ENCODE data around the gene BTBD17.

BTBD17 gene

DNA sequence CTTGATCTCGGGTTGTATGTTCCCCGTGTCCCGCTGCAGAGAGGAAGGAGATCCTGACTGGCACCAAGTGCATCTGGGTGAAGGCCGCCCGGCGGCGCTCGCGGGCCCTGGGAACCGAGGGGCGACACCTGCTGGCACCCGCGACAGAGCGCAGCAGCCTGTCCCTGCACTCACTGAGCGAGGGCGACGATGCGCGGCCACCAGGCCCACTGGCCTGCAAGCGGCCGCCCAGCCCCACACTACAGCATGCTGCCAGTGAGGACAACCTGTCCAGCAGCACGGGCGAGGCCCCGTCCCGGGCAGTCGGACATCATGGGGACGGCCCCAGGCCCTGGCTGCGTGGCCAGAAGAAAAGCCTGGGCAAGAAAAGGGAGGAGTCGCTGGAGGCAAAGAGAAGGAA lies 7.5 kb downstream of the BTBD17 start:
- H3K4me3 Mint-ChIP-seq = peak overlapping the region in 1 of 2 donors; percentile 48
- H3K9me3 Mint-ChIP-seq = no peaks in the 10 kb centered on the region
- ATAC-seq = peak; percentile 86
- peaks cover 94% of the 10 kb centered on the region for H3K27me3 Mint-ChIP-seq
- H3K4me1 Mint-ChIP-seq = peaks cover 13% of the 10 kb centered on the region
- peak; percentile 69 to 71 for DNase-seq
- no peak overlapping the region for H3K27ac Mint-ChIP-seq

DNA sequence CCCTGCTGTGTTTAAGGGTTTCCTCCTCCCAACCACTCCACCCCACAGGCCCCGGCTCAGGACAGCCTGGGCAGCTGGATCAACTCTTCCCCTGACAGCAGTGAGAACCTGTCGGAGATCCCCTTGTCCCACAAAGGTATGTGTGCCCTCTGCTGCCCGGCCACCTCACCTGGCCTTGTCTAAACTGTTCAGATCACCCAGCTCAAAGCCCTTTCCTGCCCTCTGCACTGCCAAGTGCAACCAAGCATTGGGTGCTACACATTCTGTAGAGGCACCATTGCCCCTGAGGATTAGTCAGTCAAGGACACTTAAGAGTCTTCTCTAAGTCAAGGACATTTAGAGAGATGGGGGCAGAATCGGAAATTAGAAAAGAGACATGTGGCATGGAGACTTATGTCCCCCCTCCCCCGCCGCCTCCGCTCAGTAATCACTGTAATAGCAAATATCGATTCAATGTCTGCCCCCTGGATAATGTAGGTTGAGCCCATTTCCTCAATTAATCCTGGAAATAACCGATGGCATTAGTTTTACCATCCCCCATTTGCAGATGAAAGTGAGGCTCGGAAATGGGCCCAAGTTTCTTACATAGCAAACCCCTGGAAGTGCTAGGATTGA lies 8.1 kb downstream of the BTBD17 start:
- Mint-ChIP-seq H3K27me3 (peaks cover 94% of the 10 kb centered on the region), H3K4me3 (no peak overlapping the region), H3K27ac (no peak overlapping the region), H3K9me3 (no peaks in the 10 kb centered on the region), H3K4me1 (peaks cover 13% of the 10 kb centered on the region)
- ATAC-seq = no peak
- no peak for DNase-seq

- no peak for ATAC-seq
- no peak for DNase-seq
- Mint-ChIP-seq H3K9me3 (no peaks in the 10 kb centered on the region), H3K27ac (no peak overlapping the region), H3K4me3 (no peak overlapping the region), H3K27me3 (peaks cover 81% of the 10 kb centered on the region), H3K4me1 (peaks cover 13% of the 10 kb centered on the region)
These were observed 10.0 kb downstream of the BTBD17 start for GRCh38 chr17:74351552-74352210.

DNA sequence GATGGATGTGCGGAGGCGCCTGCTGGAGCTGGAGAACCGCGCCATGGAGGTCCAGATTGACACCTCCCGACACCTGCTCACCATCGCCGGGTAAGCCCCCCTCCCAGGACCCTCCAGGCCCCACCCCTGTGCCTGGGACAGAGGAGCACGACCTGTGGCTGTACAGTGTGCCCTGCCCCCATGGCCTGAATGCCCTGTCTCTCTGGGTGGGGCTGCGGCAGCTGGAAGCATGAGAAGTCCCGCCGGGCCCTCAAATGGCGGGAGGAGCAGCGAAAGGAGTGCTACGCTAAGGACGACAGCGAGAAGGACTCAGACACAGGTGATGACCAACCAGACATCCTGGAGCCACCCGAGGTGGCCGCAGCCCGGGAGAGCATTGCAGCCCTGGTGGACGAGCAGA lies 11.2 kb downstream of the BTBD17 start:
- no peak for ATAC-seq
- Mint-ChIP-seq H3K4me1 (peaks cover 13% of the 10 kb centered on the region), H3K27me3 (peaks cover 77% of the 10 kb centered on the region), H3K4me3 (no peak overlapping the region), H3K27ac (no peak overlapping the region), H3K9me3 (no peaks in the 10 kb centered on the region)
- DNase-seq = no peak

- Mint-ChIP-seq H3K4me3 (no peak overlapping the region), H3K27me3 (peaks cover 68% of the 10 kb centered on the region), H3K9me3 (no peaks in the 10 kb centered on the region), H3K27ac (no peak overlapping the region), H3K4me1 (peaks cover 10% of the 10 kb centered on the region)
- no peak for ATAC-seq
- no peak for DNase-seq
These were observed 12.5 kb downstream of the BTBD17 start for GRCh38 chr17:74349120-74349519.

DNA sequence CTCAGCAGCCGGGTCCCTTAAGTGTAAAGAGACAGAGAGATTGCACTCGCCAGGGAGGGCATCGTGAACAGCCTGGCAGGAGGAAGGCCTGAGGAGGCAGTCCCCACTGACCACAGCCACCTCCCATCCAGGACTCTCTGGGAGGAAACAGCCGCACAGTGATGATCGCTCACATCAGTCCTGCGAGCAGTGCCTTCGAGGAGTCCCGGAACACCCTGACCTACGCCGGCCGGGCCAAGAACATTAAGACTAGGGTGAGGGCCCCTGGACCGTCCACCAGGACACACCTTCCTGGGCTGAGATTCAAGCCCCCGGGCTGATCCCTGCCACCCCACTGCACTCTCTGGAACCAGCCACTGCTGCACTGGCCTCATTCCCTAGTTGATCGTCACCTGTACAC lies 14.0 kb downstream of the BTBD17 start:
- H3K27ac Mint-ChIP-seq = no peak overlapping the region
- peaks cover 53% of the 10 kb centered on the region for H3K27me3 Mint-ChIP-seq
- DNase-seq (no peak), ATAC-seq (no peak)
- no peak overlapping the region for H3K4me3 Mint-ChIP-seq
- H3K4me1 Mint-ChIP-seq = peaks cover 5% of the 10 kb centered on the region
- H3K9me3 Mint-ChIP-seq = no peaks in the 10 kb centered on the region

GRCh38 chr17:74345433-74346241 lies 16.0 kb downstream of the BTBD17 start:
- H3K4me3 Mint-ChIP-seq = no peak overlapping the region
- no peaks in the 10 kb centered on the region for H3K9me3 Mint-ChIP-seq
- peaks cover 36% of the 10 kb centered on the region for H3K27me3 Mint-ChIP-seq
- ATAC-seq = no peak
- DNase-seq = no peak
- H3K27ac Mint-ChIP-seq = peak overlapping the region in 1 of 2 donors; percentile 50
- H3K4me1 Mint-ChIP-seq = no peaks in the 10 kb centered on the region

- no peaks in the 10 kb centered on the region for H3K9me3 Mint-ChIP-seq
- ATAC-seq = no peak
- no peaks in the 10 kb centered on the region for H3K4me1 Mint-ChIP-seq
- no peak for DNase-seq
- H3K27ac Mint-ChIP-seq = no peak overlapping the region
- H3K4me3 Mint-ChIP-seq = no peak overlapping the region
- peaks cover 26% of the 10 kb centered on the region for H3K27me3 Mint-ChIP-seq
These were observed 17.0 kb downstream of the BTBD17 start for GRCh38 chr17:74344658-74345057.

DNA sequence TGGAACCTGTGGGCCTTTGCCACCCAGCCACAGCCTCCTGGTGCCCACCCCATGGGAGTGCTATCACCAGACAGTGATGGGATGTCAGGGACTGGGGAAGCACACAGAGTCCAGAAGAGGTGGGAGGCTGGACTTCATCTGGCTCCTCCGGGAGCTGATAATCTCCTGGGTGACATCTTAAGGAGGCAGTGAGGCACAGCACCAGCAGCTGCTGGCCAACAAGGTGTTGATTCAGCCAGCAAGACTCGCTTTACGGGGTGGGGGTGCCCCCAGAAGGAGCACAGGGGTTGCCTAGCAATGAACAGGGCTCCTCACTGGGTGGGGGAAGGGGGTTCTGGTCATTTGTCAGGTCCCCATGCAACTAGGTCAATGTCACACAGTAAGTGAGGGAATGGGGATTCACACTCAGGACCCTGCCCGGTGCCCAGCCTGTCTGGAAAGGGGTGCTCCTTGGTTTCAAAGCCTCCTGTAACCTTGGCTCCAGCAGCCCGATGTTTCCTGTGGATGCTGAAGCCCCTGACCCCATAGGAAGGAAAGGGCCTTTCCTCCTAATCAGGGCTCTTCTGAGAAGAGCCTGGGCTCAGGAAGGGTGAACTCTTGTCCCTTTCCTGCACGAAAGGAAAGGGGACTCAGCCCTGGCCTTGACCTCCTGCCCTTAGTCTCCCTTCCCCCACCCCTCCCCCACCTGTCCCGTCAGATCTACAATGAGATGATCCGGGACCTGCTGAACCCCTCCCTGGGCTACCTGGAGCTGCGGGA lies 18.0 kb downstream of the BTBD17 start:
- Mint-ChIP-seq H3K4me3 (no peak overlapping the region), H3K9me3 (no peaks in the 10 kb centered on the region), H3K27me3 (peaks cover 20% of the 10 kb centered on the region), H3K27ac (no peak overlapping the region), H3K4me1 (no peaks in the 10 kb centered on the region)
- ATAC-seq = no peak
- DNase-seq = no peak

DNA sequence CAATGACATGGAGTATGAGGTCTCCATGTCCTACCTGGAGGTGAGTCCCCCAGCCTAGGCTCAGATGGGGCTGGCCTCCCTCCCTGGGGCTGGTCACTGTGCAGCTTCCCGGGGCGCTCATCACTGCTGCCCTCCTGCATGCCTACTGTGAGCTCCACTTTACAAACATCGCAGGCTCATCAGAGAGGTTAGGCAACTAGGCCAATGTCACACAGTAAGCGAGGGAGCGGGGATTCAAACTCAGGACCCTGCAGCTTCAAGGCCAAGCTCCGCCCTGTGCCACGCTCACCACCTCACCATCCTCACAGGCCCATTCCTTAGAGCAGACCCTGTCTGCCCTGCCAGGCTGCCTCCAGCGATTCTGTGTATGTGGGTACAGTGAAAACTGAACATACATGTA lies 18.5 kb downstream of the BTBD17 start:
- Mint-ChIP-seq H3K27me3 (peaks cover 14% of the 10 kb centered on the region), H3K27ac (no peak overlapping the region), H3K4me3 (no peak overlapping the region), H3K4me1 (no peaks in the 10 kb centered on the region), H3K9me3 (no peaks in the 10 kb centered on the region)
- DNase-seq (no peak), ATAC-seq (no peak)

DNA sequence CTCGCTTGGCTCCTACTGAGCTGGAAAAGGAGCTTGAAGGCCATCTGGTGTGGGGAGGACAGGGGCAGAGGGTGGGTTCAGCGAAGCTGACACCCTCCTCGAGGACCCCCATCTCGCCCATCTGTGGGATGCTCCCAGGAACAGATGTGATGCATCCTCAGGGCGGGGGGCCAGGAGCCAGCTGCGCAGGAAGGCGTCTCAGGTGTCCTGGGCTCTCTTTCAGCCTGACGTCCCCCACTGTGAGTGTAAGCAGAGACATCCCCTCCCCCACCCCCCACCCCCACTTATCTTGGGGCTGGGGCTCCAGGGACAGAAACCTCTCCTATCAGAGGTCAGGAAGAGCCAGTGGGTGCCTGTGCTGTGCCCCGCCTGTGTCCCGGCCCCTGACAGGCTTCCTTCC lies 19.4 kb downstream of the BTBD17 start:
- Mint-ChIP-seq H3K4me3 (no peak overlapping the region), H3K9me3 (no peaks in the 10 kb centered on the region), H3K4me1 (no peaks in the 10 kb centered on the region), H3K27ac (no peak overlapping the region), H3K27me3 (peaks cover 13% of the 10 kb centered on the region)
- ATAC-seq (no peak), DNase-seq (no peak)

GRCh38 chr17:74340470-74341023 lies 21.1 kb downstream of the BTBD17 start:
- peaks cover 5% of the 10 kb centered on the region for H3K27me3 Mint-ChIP-seq
- ATAC-seq = no peak
- no peaks in the 10 kb centered on the region for H3K4me1 Mint-ChIP-seq

DNA sequence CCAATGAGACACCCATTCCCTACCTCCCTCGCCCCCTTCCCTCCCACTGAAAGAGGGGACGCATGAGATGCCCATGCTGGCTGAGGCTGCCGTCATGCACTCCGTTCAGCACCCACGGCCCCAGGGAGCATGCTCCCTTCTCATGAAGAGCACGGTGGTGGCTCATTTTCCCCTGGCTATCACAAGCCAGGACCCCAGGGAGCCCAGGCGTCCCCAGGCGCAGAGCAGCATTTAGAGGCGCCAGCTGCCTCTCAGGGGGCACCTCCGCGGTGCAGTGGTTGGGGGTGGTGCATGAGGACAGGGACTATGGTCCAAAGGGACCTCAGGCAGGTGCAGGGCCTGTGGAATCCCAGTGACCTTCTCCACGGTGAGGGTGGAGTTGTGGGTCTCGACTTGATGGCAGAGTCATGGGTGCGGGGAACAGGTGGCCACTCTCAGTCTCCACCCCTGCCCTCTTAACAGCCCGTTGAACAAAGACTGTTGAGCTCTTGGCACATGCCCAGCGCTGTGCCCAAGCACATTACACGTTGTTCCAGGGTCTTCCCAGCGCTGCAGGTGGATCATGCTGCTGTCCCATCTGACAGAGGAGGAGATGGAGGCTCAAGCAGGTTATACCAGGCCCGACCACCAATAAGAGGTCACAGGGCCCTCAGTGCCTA lies 22.0 kb downstream of the BTBD17 start:
- DNase-seq = no peak
- H3K4me1 Mint-ChIP-seq = no peaks in the 10 kb centered on the region
- no peaks in the 10 kb centered on the region for H3K27me3 Mint-ChIP-seq
- no peak overlapping the region for H3K4me3 Mint-ChIP-seq
- ATAC-seq = no peak
- H3K9me3 Mint-ChIP-seq = no peaks in the 10 kb centered on the region
- H3K27ac Mint-ChIP-seq = no peak overlapping the region

More at GRCh38 chr17:74340470-74341023, 21.1 kb downstream of the BTBD17 start:
- no peak for DNase-seq
- Mint-ChIP-seq H3K4me3 (no peak overlapping the region), H3K27ac (no peak overlapping the region), H3K9me3 (no peaks in the 10 kb centered on the region)

DNA sequence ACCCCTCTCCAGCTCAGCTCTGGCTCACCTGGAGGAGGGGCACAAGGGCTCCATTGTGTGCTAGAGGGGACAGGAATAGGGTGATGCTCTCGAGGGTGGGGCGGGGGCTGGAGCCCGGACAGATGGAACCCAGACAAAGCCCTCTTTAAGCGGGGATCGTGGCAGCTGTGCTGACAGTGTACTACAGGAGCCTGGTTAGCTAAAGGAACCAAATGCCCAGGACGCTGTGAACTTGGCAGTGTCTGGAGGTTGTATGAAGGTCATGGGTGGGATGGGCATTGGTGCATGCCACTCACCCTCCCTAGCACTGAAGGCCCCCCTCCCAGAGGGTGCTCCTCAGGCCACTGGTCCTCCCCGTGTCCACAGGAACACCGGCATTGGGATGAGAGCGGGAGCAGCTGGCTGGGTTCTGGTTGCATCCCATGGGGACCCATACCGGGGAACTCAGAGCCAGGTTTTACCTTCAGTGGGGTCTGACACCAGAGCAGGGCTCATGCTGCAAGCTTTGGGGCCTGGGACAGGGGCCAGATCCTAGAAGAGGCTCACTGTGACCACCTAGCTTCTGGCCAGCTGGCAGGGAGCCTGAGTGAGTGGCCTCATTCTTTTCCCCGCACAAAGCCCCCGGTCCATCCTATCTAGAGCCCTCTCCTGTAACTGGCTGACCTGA lies 23.7 kb downstream of the BTBD17 start:
- Mint-ChIP-seq H3K27me3 (no peaks in the 10 kb centered on the region), H3K4me1 (no peaks in the 10 kb centered on the region), H3K9me3 (no peaks in the 10 kb centered on the region), H3K27ac (no peak overlapping the region), H3K4me3 (no peak overlapping the region)
- no peak for ATAC-seq
- no peak for DNase-seq

Data from stimulated activated naive CD8-positive, alpha-beta T cell treated with anti-CD3 and anti-CD28 coated beads, Interleukin-15, amount 100 ng/mL, for 72 hours (primary cell).